ENCODE data around the gene PMIS2.

The PMIS2 gene

DNA sequence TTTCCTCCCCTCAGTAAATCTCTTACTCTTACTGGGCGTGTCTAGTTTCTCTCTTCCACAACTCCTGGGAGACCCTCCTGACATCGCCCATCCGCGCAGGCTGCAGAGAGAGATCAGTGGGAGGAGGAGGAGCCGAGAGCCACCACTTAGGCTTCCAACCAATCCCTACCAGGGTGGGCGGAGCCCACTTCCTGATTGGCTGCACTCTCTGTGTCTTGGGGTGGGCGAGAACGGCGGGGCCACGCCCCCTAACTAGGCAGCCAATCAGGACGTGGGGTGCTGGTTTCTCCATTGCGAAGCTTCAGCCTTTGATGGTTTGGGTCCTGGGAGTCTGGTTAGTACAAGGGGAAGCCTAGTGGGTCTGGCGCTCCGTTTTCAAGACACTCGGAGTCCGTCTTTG lies at the start of gene PMIS2:
PMIS2 (plus strand) TSS at position 326 of the 400 bp plus-strand sequence. CDS start 87 bp downstream, outside the sequence.
- in situ Hi-C loops (cut with MboI; ENCODE audit: low sequenced_read_pairs) = no loop called here

GRCh38 chr19:35539314-35539713 lies 46.7 kb upstream of the PMIS2 start:
- in situ Hi-C loops (cut with MboI; ENCODE audit: low sequenced_read_pairs) = no loop called here

GRCh38 chr19:35539850-35540249 lies 46.1 kb upstream of the PMIS2 start:
- in situ Hi-C loops (cut with MboI; ENCODE audit: low sequenced_read_pairs) = no loop called here

DNA sequence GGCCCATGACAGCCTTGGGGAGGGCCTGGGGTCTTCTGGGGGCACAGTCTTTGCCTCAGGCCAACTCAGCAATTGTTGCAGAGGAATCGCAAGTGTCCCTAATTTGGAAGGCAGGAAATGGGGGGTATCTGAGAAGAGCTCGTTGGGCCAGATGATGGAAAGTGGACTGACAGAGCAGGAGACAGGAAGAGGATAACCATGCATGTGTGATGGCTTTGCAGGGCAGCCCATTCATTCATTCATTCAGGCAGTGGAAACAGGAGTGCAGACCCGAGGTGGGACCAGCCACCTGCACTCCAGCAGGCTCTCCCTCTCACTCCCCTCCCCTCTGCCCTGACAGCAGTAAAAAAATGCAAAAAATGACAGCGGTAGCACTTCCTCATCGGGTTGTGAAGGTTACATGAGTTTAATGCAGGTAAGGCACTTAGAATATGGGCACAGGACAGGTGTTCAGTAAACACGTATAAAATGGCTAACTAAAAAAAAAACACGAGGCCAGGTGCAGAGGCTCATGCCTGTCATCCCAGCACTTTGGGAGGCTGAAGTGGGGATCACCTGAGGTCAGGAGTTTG lies 45.5 kb upstream of the PMIS2 start:
- in situ Hi-C loops (cut with MboI; ENCODE audit: low sequenced_read_pairs) = no loop called here

- in situ Hi-C loops (cut with MboI; ENCODE audit: low sequenced_read_pairs) = no loop called here
Observed at GRCh38 chr19:35542209-35542608, 43.8 kb upstream of the PMIS2 start.

DNA sequence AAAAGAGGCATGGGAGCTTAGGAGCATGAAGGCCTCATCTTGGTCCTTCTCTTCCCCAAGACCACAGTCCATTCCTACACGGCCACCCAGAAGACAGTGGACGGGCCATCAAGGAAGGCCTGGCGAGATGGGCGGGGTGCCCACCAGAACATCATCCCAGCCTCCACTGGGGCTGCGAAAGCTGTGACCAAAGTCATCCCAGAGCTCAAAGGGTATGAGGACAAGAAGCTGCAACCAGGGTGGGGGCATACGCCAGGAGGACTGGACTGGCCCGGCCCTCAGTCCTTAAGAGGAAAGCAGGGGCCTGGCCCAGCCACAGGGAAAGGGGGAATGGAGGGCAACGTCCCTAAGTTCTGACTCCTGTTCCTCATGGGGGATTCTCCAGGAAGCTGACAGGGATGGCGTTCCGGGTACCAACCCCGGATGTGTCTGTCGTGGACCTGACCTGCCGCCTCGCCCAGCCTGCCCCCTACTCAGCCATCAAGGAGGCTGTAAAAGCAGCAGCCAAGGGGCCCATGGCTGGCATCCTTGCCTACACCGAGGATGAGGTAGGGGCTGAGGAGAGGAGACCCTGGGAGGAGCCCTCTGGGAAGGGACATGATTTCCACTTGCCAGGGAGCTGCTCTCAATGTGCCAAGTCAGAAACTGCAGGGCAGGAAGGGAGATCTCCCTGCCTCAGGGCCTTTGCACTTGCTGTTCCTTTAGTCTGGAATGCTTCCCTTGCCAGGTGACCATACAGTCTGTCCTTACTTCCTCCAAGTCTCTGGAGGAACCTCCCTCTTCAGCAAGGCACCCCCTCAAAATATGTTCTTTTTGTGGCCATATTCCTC lies 42.5 kb upstream of the PMIS2 start:
- in situ Hi-C loops (cut with MboI; ENCODE audit: low sequenced_read_pairs) = no loop called here

- in situ Hi-C loops (cut with MboI; ENCODE audit: low sequenced_read_pairs) = no loop called here
Observed at GRCh38 chr19:35544110-35544802, 41.7 kb upstream of the PMIS2 start.

DNA sequence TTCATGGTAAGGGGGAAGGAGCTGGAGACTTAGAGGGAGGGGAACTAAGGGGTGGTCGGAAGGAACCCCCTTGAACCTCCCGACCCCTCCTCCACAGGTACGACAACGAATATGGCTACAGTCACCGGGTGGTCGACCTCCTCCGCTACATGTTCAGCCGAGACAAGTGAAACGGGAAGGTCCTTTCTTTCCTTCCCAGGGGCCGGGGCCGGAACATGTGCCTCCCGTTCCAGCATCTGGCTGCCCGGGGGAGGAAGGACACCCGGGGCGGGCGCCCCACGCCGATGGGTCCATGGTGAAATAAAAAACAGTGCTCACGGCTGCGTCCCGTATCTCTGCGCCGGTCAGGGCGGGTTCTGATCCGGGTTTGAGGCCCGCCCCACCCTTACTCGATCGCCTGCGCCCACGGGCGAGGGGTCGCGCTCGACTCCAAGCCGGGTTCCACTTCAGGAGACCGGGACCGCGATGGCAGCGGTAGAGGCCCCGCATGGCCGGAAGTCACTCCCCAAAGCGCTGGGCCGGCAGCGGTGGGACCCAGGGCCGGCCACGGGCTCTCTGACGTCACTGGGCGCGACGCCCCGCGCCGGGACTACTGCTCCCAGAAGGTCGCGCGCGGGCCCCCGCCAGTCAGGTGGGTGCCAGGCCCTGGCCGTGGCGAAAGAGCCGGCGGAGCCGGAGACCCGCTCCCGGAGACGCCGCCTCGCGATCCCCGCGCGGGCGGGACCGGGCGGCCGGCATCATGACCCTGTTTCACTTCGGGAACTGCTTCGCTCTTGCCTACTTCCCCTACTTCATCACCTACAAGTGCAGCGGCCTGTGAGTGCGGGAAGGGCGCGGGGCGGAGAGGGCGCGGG lies 40.7 kb upstream of the PMIS2 start, which contains the start of gene TMEM147:
TMEM147 (plus strand) TSS at position 626 of the 854 bp plus-strand sequence; CDS start at position 740, 114 bp downstream.
- in situ Hi-C loops (cut with MboI; ENCODE audit: low sequenced_read_pairs) = no loop called here

DNA sequence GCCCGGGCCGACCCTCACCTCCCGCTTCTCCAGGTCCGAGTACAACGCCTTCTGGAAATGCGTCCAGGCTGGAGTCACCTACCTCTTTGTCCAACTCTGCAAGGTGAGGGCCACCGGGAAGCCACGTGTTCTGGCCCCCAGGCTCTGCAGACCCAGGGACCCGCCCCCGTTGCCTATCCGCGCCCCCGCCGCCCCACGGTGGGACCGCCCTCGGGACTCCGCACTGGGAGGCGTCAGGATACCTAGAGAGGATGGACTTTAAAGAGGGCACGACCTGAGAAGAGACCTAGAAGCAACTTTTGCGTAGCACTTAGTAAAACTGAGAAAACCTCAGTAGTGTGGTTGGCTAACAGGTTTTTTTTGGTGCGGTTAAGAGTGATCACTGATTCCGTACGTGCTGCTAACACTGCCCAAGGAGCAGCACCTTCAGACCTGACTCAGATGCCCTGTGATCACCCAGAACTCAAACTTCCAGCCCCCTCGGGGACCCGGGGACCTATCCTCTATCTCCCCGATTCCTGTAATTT lies 40.1 kb upstream of the PMIS2 start:
- in situ Hi-C loops (cut with MboI; ENCODE audit: low sequenced_read_pairs) = no loop called here

DNA sequence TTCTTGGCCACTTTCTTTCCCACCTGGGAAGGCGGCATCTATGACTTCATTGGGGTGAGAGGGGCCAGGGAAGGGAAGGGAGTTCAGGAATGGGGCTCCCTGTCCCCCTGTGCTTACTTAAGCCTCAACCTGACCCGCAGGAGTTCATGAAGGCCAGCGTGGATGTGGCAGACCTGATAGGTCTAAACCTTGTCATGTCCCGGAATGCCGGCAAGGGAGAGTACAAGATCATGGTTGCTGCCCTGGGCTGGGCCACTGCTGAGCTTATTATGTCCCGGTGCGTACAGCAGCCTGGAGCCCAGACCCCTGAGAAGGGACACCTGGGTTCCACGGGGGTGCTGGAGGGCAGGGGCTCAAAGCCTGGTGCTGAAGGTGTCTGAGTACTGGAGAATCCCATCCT lies 39.4 kb upstream of the PMIS2 start:
- in situ Hi-C loops (cut with MboI; ENCODE audit: low sequenced_read_pairs) = no loop called here

GRCh38 chr19:35549174-35549788 lies 36.7 kb upstream of the PMIS2 start:
- in situ Hi-C loops (cut with MboI; ENCODE audit: low sequenced_read_pairs) = no loop called here

- in situ Hi-C loops (cut with MboI; ENCODE audit: low sequenced_read_pairs) = no loop called here
Observed at GRCh38 chr19:35549879-35550523, 36.0 kb upstream of the PMIS2 start.

DNA sequence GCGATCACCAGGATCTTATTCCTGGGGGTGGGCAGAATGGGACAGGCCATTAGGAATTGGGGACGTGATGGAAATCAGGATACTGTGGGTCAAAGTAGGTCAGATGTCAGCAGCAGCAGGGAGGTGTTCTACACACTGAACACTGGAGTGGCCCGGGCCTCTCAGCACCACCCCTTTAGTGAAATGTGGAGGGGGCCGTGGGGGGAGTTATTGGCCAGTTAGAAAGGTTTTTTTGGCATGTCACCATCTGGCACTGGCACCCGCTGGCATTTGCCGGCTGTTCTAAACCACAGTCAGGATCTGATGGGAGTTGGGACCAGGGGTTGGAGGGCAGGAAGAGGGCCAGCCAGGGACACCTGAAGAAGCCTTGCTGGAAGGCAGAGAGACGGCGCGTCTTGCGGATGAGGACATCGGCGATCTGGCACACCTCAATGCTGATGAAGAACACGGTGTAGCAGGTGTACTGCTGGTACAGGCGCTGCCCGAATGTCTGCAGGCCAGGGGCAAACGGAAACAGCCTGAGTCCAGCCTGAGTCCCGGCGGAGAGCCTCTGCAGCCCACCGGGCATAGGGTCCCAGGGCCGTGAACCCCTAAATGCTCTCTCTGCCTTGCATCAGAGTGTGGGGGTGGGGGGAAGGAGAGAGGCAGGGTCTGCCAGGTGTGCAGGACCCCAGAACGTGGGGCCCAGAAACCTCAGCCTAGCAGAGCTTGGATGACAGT lies 34.7 kb upstream of the PMIS2 start:
- in situ Hi-C loops (cut with MboI; ENCODE audit: low sequenced_read_pairs) = no loop called here

DNA sequence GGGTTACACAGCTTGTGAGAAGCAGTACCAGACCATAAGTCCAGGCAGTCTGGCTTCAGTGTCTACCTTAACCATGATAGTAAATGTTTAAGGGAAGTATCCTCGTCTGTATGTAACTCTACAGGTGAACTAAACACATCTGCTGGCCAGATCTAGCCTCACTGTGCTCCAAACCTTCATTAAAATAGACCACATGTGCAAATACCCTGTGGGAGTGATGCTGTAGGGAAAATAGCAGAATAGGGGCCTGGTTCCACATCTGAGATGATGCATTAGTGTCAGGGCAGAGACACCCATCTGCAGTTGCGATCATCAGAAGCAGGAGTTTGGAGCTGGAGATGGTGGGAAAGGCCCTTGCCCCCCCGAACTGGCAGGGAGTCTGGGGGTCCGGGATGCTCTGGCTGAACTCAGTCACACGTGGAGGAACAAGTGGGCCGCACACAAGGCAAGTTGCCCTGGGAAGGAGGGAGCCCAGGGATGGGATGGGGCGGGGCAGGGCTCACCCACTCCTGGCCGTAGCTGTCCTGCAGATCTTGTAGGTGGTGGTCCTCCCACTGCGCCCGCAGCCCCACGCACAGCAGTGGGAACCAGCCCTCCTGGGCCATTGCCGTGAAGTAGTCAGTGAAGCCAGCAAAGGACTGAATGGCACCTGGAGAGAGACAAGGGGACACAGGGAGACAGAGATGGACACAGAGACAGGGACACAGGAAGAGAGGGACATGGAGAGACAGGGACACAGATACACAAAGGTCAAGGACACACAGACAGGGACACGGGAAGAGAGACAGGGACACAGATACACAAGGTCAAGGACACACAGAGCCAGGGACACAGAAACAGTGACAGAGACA lies 33.2 kb upstream of the PMIS2 start:
- in situ Hi-C loops (cut with MboI; ENCODE audit: low sequenced_read_pairs) = no loop called here

DNA sequence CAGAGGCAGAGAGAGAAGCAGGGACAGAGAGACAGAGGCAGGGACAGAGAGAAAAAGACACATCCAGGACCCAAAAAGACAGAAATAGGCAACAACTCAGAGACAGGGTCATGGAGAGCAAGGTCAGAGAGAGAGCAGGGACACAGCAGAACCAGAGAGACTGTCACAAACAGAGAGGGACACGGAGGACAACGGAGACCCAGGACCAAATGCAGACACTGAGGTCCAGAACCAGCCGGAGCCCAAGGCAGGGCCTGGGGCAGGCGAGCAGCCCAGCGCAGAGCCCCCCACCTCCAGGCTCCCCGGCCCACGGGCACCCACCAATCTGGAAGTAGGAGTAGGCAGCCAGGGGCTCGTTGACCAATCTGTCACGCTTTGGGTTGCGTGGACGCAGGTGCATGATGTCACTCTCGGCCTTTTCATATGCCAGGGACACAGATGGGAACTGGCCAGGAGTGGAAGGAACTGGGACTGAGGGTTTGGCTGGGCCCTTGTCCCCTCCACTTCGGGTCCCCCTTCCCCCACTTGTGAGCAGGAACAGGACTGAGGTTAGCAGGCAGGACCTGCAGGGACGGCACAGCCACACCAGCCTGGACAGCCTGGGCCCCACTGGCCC lies 32.5 kb upstream of the PMIS2 start:
- in situ Hi-C loops (cut with MboI; ENCODE audit: low sequenced_read_pairs) = no loop called here

- in situ Hi-C loops (cut with MboI; ENCODE audit: low sequenced_read_pairs) = no loop called here
Observed at GRCh38 chr19:35554076-35554475, 31.9 kb upstream of the PMIS2 start.

- in situ Hi-C loops (cut with MboI; ENCODE audit: low sequenced_read_pairs) = no loop called here
Observed at GRCh38 chr19:35555301-35556005, 30.5 kb upstream of the PMIS2 start.
